ENCODE data around the gene RPL23.

The RPL23 gene

DNA sequence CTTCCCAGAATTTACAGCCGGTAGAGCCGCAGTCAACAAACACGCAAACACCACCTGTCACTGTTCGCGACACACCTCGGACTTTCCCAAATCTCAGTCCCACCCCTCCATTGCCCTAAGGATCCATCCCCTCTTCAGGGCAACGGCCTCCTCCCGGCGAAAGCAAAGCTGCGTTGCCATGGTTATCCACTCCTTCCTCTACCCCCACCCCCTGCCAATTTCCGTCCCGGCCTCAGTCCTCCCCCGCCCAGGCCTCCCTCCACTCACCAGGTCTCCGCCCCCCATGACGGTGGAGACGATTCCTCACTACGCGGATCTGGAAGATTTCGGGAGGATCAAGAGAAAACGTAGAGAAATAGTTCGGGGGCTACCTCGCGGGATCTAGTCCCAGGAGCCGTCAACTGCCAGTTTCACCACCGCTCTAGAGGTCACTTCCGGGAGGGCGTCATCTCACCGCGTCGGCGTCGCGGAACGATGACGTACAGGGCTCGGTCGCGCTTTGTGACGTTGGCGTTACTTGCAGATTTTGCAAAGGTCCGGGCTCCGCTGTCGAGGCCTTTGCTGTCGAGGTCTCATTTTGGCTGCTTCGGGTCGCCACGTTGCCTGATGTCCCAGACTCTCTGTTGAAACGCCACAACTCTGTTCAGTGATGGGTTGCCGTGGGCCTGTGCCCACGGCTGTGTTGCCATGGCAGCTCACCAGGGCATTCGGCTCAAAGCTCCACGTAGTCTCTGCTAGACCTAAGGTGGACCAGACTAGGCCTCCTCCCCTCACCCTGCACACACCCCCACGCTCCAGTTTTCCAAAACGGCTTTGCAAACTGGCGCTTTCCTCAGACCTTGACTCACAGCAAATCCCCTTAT, 28.4 kb downstream of the RPL23 start, which contains the start of gene CWC25:
Gene CWC25, minus strand, starts transcription at position 423 of the 863 bp plus-strand sequence. Its CDS starts 138 bp downstream, at position 285.
- peak within 1 kb of the TSS; percentile 99 for H3K27ac ChIP-seq (ENCODE audit: low read depth, low read length)
- no peaks in the 10 kb centered on the region for H3K9me3 ChIP-seq (ENCODE audit: insufficient read depth, low read depth, low read length)
- WGBS = 3% methylated on average over 54 of the region's 55 CpGs
- no peaks in the 10 kb centered on the region for H3K27me3 ChIP-seq (ENCODE audit: insufficient read depth, low read length)
- peak within 1 kb of the TSS; percentile 99 for H3K9ac ChIP-seq (ENCODE audit: low read depth, low read length)
- H3K36me3 ChIP-seq (ENCODE audit: insufficient read depth, low read length) = peaks cover 14% of the 10 kb centered on the region
- peak within 1 kb of the TSS; percentile 69 for H3K4me3 ChIP-seq (ENCODE audit: low read length)
- peaks cover 4% of the 10 kb centered on the region; the same call in 1 of the 2 replicates for H3K4me1 ChIP-seq (ENCODE audit: insufficient read depth, low read length)

DNA sequence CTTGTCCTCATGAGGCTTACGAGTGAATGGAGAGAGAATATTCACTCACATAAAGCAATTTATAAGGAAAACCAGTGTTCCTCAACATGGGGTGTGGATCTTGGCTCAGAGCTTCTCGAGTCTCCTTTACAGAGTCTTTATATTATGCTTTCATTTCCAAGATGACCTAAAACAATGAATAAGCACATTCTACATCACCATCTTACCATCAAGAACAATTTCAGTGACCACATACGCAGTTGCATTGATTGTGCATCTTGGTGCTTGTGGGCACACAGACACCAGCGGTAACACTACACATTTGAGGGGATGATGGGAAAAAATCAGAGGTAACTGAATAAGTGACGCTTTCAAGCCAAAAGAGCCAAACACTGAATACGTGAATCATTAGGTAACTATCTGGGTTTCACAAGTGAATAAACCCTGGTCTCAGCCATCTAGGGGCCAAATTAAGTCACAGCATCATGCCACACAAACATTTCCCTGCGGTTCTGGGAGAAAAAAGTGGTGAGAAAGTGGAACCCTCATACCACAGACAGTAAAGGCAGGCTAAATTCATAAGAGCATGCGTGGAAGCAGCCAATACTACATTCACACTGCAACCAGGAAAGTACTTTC, 37.8 kb downstream of the RPL23 start:
- Histone ChIP-seq H3K27ac (ENCODE audit: low read depth, low read length) (no peak overlapping the region), H3K36me3 (ENCODE audit: insufficient read depth, low read length) (peaks cover 57% of the 10 kb centered on the region)
- WGBS = 93% methylated on average over 8 of the region's 8 CpGs

GRCh38 chr17:38809828-38810227, 43.7 kb downstream of the RPL23 start:
- H3K4me3 ChIP-seq (ENCODE audit: low read length) = no peak overlapping the region
- H3K9me3 ChIP-seq (ENCODE audit: insufficient read depth, low read depth, low read length) = no peaks in the 10 kb centered on the region
- no peak overlapping the region for H3K9ac ChIP-seq (ENCODE audit: low read depth, low read length)
- peaks cover 76% of the 10 kb centered on the region for H3K36me3 ChIP-seq (ENCODE audit: insufficient read depth, low read length)
- no peak overlapping the region for H3K27ac ChIP-seq (ENCODE audit: low read depth, low read length)
- no peaks in the 10 kb centered on the region for H3K27me3 ChIP-seq (ENCODE audit: insufficient read depth, low read length)
- no peaks in the 10 kb centered on the region for H3K4me1 ChIP-seq (ENCODE audit: insufficient read depth, low read length)
- 94% methylated on average over 7 of the region's 7 CpGs for WGBS

More for the DNA sequence above, 37.8 kb downstream of the RPL23 start:
- H3K27me3 ChIP-seq (ENCODE audit: insufficient read depth, low read length) = no peaks in the 10 kb centered on the region
- H3K4me1 ChIP-seq (ENCODE audit: insufficient read depth, low read length) = no peaks in the 10 kb centered on the region
- H3K4me3 ChIP-seq (ENCODE audit: low read length) = no peak overlapping the region
- no peak overlapping the region for H3K9ac ChIP-seq (ENCODE audit: low read depth, low read length)
- H3K9me3 ChIP-seq (ENCODE audit: insufficient read depth, low read depth, low read length) = no peaks in the 10 kb centered on the region

DNA sequence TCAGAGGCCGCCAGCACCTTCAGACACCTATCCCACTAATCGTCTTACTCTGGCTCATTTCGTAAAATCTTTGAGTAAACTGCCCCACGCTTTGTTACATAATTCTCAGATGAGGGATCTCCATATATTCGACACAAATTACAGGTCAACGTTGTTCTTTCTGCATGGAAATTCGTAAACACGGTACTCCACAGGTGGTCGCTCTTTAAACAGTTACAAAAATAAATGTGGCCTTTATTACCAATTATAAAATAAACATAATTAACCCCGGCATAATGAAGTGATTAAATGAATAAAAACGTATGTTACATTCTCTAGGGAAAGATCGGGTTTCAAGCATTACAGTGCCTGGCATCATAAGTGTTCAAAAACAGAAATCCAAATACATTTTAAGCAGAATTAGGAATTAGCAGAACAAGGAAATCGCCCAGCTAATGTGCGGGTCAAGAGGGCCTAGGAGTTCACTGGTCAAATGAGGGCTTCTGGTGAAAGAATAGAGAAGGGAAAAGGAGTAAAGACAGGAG, 53.2 kb downstream of the RPL23 start:
- Histone ChIP-seq H3K9me3 (ENCODE audit: insufficient read depth, low read depth, low read length) (no peaks in the 10 kb centered on the region), H3K36me3 (ENCODE audit: insufficient read depth, low read length) (peaks cover 45% of the 10 kb centered on the region), H3K4me1 (ENCODE audit: insufficient read depth, low read length) (peaks cover 16% of the 10 kb centered on the region), H3K9ac (ENCODE audit: low read depth, low read length) (peak overlapping the region; percentile 53; the same call in 1 of the 2 replicates), H3K4me3 (ENCODE audit: low read length) (peak overlapping the region; percentile 96), H3K27ac (ENCODE audit: low read depth, low read length) (peak overlapping the region; percentile 99; the same call in 1 of the 2 replicates), H3K27me3 (ENCODE audit: insufficient read depth, low read length) (no peaks in the 10 kb centered on the region)
- 29% methylated on average over 13 of the region's 14 CpGs for WGBS

- H3K36me3 ChIP-seq (ENCODE audit: insufficient read depth, low read length) = peaks cover 43% of the 10 kb centered on the region
- H3K27me3 ChIP-seq (ENCODE audit: insufficient read depth, low read length) = no peaks in the 10 kb centered on the region
- no peaks in the 10 kb centered on the region for H3K9me3 ChIP-seq (ENCODE audit: insufficient read depth, low read depth, low read length)
- under 1% methylated on average over 62 of the region's 76 CpGs for WGBS
- peak within 1 kb of the TSS; percentile 99 for H3K27ac ChIP-seq (ENCODE audit: low read depth, low read length)
- peaks cover 16% of the 10 kb centered on the region for H3K4me1 ChIP-seq (ENCODE audit: insufficient read depth, low read length)
- H3K4me3 ChIP-seq (ENCODE audit: low read length) = peak within 1 kb of the TSS; percentile 96
- H3K9ac ChIP-seq (ENCODE audit: low read depth, low read length) = peak within 1 kb of the TSS; percentile 96
Observed at GRCh38 chr17:38799501-38800236, 53.9 kb downstream of the RPL23 start, which contains the start of gene PIP4K2B. TSS of gene PIP4K2B (minus strand) at chr17:38799556. CDS start at chr17:38799424, 132 bp downstream.

DNA sequence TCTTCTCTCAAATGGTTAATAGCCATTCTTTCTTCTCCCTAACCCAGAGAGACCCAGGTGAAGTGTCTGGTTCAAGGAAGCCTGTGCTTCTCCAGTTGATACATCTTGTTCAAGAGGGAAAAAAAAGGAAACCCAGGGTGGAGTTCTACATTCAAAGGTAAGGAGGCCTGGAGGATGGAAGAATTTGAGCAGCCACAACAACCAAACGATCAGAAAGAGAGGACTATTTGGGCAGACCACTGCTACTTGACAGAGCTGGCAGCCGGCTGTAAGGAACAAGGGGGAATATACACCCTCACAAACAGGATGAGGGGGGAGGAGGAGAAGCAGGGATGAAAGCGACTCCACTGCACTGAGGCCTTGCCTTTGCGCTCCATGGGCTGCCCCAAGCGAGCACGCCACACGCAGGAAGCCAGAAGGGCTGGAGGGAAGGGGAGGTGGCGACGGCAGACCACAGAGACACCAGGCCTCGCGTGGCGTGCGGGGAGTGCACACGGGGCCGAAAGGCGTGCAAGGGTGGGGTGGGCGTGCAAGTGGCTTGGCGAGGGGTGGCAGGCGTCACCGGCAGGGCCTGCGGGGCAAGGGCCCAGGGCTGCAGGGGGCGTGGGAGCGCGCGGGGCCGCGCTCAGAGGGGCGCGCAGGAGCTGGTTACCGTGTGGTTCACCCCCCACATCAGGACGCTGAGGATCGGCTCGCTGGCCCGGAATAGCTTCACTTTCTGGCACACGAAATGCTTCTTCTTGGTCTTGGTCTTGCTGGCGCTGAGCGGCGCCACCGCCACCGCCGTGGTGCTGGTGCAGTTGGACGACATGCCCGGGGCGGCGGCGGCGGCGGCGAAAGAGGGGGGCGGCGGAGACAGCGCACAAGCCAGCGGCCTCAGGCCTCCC, 54.7 kb downstream of the RPL23 start:
- Histone ChIP-seq H3K9ac (ENCODE audit: low read depth, low read length) (peak overlapping the region; percentile 87), H3K4me1 (ENCODE audit: insufficient read depth, low read length) (peaks cover 16% of the 10 kb centered on the region), H3K27me3 (ENCODE audit: insufficient read depth, low read length) (no peaks in the 10 kb centered on the region), H3K9me3 (ENCODE audit: insufficient read depth, low read depth, low read length) (no peaks in the 10 kb centered on the region), H3K4me3 (ENCODE audit: low read length) (peak overlapping the region; percentile 96), H3K36me3 (ENCODE audit: insufficient read depth, low read length) (peaks cover 38% of the 10 kb centered on the region), H3K27ac (ENCODE audit: low read depth, low read length) (peak overlapping the region; percentile 99)
- WGBS = under 1% methylated on average over 51 of the region's 53 CpGs
